WTC11 (cell line): Measurements from ENCODE around the gene MARVELD1. TPM values are rescaled to one million over a fixed set of nuclear protein-coding genes. Genes with fewer than 3 reads are reported as not detected.

Experiments
- ATAC-seq: fragments of 200-7000 bp; cut with Tn5 transposase; 2 replicates; pipeline ENCODE4 v1.10.0; 2021; ENCODE audit warnings: mild to moderate bottlenecking, moderate library complexity
- CTCF ChIA-PET: fragments of 300-600 bp; sonication (Branson Sonifier 250); formaldehyde crosslinking; loops from one replicate; lab custom pipeline; 2021; ENCODE audit warnings: antibody characterized with exemption; lab: Charles Lee
- POLR2A ChIA-PET: fragments of 350-600 bp; sonication (Branson Sonifier 250); formaldehyde crosslinking; loops from one replicate; lab custom pipeline; 2021; ENCODE audit warnings: antibody characterized with exemption; lab: Charles Lee
- DNase-seq: peaks from one replicate; pipeline ENCODE4 v3.0.0; 2021; ENCODE audit warnings: low spot score
- H3K27ac Mint-ChIP-seq: 2 replicates; pipeline ENCODE4 v1.8.0; 2021; ENCODE audit warnings: mixed read lengths
- H3K27me3 Mint-ChIP-seq: 2 replicates; pipeline ENCODE4 v1.8.0; 2021; ENCODE audit warnings: low read depth, mild to moderate bottlenecking, moderate library complexity, mixed read lengths
- H3K36me3 Mint-ChIP-seq: 2 replicates; pipeline ENCODE4 v1.8.0; 2021; ENCODE audit warnings: mixed read lengths
- H3K4me1 Mint-ChIP-seq: 2 replicates; pipeline ENCODE4 v1.8.0; 2022; ENCODE audit warnings: mixed read lengths
- H3K4me3 Mint-ChIP-seq: 2 replicates; pipeline ENCODE4 v1.8.0; 2021; ENCODE audit warnings: mild to moderate bottlenecking, moderate library complexity, mixed read lengths
- H3K9me3 Mint-ChIP-seq: 2 replicates; pipeline ENCODE4 v1.8.0; 2021; ENCODE audit warnings: mixed read lengths
- EMX1 ChIP-seq: fragments of 250-450 bp; sonication (Bioruptor Pico); IDR thresholded peaks from 2 replicates; pipeline ENCODE4 v1.8.0; 2021; ENCODE audit warnings: mild to moderate bottlenecking
- ESRRA ChIP-seq: sonication (generic); formaldehyde crosslinking; IDR thresholded peaks from 2 replicates; pipeline ENCODE4 v1.8.1; 2022; ENCODE audit warnings: mild to moderate bottlenecking, missing genetic modification reagents, borderline replicate concordance
- IRF2 ChIP-seq: sonication (generic); formaldehyde crosslinking; IDR thresholded peaks from 2 replicates; pipeline ENCODE4 v1.8.0; 2022; ENCODE audit warnings: low read depth, missing genetic modification reagents, borderline replicate concordance
- MYBL2 ChIP-seq: sonication (generic); formaldehyde crosslinking; IDR thresholded peaks from 2 replicates; pipeline ENCODE4 v1.8.1; 2023; ENCODE audit warnings: mild to moderate bottlenecking, moderate library complexity, missing genetic modification reagents
- OVOL2 ChIP-seq: fragments of 250-450 bp; sonication (Bioruptor Pico); IDR thresholded peaks from 2 replicates; pipeline ENCODE4 v1.9.0; 2021; ENCODE audit warnings: mild to moderate bottlenecking, borderline replicate concordance
- SMAD4 ChIP-seq: sonication (generic); formaldehyde crosslinking; IDR thresholded peaks from 2 replicates; pipeline ENCODE4 v1.8.0; 2022; ENCODE audit warnings: mild to moderate bottlenecking, missing genetic modification reagents
- TEAD4 ChIP-seq: sonication (generic); formaldehyde crosslinking; IDR thresholded peaks from 2 replicates; pipeline ENCODE4 v1.8.0; 2022; ENCODE audit warnings: mild to moderate bottlenecking, missing genetic modification reagents
- TP53 ChIP-seq: sonication (generic); formaldehyde crosslinking; IDR thresholded peaks from 2 replicates; pipeline ENCODE4 v1.8.1; 2023; ENCODE audit warnings: mild to moderate bottlenecking, missing genetic modification reagents
- ZNF263 ChIP-seq: sonication (generic); formaldehyde crosslinking; IDR thresholded peaks from 2 replicates; pipeline ENCODE4 v1.8.1; 2022; ENCODE audit warnings: low read depth, mild to moderate bottlenecking, moderate library complexity, missing genetic modification reagents
- ZNF396 ChIP-seq: fragments of 250-450 bp; sonication (Bioruptor Pico); IDR thresholded peaks from 2 replicates; pipeline ENCODE4 v1.8.0; 2021; ENCODE audit warnings: mild to moderate bottlenecking, moderate library complexity, borderline replicate concordance
- total RNA-seq: library from RNA; stranded (reverse); gene quantifications from 3 replicates; pipeline ENCODE4 v1.2.3, GENCODE V29; 2021
- TF ChIP-seq, protein P1 (sequence below): sonication (generic); formaldehyde crosslinking; conservative IDR thresholded peaks from 2 replicates; pipeline ENCODE4 v1.8.1; 2023; ENCODE audit warnings: mild to moderate bottlenecking, low read depth, missing genetic modification reagents, moderate library complexity
- TF ChIP-seq, protein P2 (sequence below): fragments of 250-450 bp; sonication (Bioruptor Pico); conservative IDR thresholded peaks from 2 replicates; pipeline ENCODE4 v1.9.0; 2021; ENCODE audit warnings: mild to moderate bottlenecking
- TF ChIP-seq, protein P3 (sequence below): sonication (generic); formaldehyde crosslinking; IDR thresholded peaks from 2 replicates; pipeline ENCODE4 v1.8.1; 2023; ENCODE audit warnings: mild to moderate bottlenecking, missing genetic modification reagents, moderate library complexity
- TF ChIP-seq, protein P4 (sequence below): fragments of 250-450 bp; sonication (Bioruptor Pico); IDR thresholded peaks from 2 replicates; pipeline ENCODE4 v1.8.0; 2021; ENCODE audit warnings: mild to moderate bottlenecking

Gene MARVELD1
- total RNA-seq, 1 experiment from 2014 or later: 37.7 TPM

DNA sequence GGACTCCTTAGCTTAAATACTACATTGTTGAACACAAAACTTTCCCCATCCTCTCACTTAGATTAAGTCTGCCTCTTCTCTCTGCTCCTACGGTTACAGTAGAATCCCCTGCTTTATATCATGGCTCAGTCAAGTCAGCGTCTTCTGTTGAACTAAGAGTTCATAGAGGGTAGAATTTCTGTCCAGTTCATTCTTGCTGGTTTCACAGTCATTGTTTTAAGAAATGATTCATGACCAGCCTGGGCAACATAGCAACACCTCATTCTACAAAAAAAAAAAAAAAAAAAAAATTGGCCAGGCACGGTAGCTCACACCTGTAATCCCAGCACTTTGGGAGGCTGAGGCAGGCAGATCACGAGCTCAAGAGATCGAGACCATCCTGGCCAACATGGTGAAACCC lies 19.7 kb downstream of the MARVELD1 start (continued):
- TF ChIP-seq MYBL2 (CRISPR knock-in tag) (no peak), ZNF263 (CRISPR knock-in tag) (no peak)
- TF ChIP-seq, protein P1, sequence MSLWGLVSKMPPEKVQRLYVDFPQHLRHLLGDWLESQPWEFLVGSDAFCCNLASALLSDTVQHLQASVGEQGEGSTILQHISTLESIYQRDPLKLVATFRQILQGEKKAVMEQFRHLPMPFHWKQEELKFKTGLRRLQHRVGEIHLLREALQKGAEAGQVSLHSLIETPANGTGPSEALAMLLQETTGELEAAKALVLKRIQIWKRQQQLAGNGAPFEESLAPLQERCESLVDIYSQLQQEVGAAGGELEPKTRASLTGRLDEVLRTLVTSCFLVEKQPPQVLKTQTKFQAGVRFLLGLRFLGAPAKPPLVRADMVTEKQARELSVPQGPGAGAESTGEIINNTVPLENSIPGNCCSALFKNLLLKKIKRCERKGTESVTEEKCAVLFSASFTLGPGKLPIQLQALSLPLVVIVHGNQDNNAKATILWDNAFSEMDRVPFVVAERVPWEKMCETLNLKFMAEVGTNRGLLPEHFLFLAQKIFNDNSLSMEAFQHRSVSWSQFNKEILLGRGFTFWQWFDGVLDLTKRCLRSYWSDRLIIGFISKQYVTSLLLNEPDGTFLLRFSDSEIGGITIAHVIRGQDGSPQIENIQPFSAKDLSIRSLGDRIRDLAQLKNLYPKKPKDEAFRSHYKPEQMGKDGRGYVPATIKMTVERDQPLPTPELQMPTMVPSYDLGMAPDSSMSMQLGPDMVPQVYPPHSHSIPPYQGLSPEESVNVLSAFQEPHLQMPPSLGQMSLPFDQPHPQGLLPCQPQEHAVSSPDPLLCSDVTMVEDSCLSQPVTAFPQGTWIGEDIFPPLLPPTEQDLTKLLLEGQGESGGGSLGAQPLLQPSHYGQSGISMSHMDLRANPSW: no peak

GRCh38 chr10:97734021-97734420 lies 20.5 kb downstream of the MARVELD1 start:
- ATAC-seq: no peak
- no peak for DNase-seq
- peaks cover 38% of the 10 kb centered on the region for H3K27me3 Mint-ChIP-seq
- no peak overlapping the region for H3K27ac Mint-ChIP-seq
- no peak for TF ChIP-seq ZNF396 (CRISPR knock-in tag)
- no peak for TF ChIP-seq IRF2
- TF ChIP-seq, protein P2, sequence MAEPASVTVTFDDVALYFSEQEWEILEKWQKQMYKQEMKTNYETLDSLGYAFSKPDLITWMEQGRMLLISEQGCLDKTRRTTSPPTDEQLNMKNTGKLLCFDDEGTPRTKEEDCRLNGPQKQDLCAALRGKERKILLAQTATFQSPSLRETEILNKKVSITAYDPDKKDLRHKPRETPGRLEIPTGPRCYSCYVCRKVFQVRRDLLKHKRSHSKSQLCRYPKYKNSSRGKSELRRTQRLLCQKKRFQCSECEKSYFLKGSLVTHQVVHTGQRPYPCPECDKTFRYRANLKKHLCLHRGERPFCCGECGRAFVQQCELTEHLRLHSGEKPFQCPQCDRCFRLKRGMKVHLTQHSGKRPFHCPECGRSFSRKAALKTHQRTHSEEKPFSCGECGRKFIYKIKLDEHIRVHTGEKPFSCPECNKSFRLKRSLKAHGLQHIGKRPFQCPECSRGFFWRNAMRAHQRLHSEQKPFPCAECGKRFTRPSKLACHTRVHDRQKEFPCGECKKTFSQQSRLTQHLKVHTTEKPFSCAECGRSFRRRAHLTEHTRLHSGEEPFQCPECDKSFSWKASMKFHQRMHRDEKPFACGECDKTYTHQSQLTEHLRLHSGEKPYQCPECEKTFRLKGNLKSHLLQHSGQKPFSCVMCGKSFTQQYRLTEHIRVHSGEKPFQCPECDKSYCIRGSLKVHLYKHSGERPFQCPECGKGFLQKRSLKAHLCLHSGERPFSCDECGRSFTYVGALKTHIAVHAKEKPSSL: no peak
- no peak for TF ChIP-seq TEAD4 (CRISPR knock-in tag)
- TF ChIP-seq, protein P3, sequence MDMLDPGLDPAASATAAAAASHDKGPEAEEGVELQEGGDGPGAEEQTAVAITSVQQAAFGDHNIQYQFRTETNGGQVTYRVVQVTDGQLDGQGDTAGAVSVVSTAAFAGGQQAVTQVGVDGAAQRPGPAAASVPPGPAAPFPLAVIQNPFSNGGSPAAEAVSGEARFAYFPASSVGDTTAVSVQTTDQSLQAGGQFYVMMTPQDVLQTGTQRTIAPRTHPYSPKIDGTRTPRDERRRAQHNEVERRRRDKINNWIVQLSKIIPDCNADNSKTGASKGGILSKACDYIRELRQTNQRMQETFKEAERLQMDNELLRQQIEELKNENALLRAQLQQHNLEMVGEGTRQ (CRISPR knock-in tag): no peak
- no peak for TF ChIP-seq ESRRA (CRISPR knock-in tag)
- TF ChIP-seq SMAD4: no peak
- TF ChIP-seq OVOL2: no peak
- no peak for TF ChIP-seq TP53 (CRISPR knock-in tag)
- TF ChIP-seq, protein P4, sequence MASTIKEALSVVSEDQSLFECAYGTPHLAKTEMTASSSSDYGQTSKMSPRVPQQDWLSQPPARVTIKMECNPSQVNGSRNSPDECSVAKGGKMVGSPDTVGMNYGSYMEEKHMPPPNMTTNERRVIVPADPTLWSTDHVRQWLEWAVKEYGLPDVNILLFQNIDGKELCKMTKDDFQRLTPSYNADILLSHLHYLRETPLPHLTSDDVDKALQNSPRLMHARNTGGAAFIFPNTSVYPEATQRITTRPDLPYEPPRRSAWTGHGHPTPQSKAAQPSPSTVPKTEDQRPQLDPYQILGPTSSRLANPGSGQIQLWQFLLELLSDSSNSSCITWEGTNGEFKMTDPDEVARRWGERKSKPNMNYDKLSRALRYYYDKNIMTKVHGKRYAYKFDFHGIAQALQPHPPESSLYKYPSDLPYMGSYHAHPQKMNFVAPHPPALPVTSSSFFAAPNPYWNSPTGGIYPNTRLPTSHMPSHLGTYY (CRISPR knock-in tag): no peak
- TF ChIP-seq EMX1 (CRISPR knock-in tag): no peak
- TF ChIP-seq, protein P1: no peak
- H3K36me3 Mint-ChIP-seq: peaks cover 13% of the 10 kb centered on the region
- ChIA-PET CTCF (interaction anchor here (0.7 to 7.8 kb wide), 7 partner anchors 14 to 162 kb away, joined by 3 to 56 read pairs (median 3); partner anchors contain the start of genes ANKRD2 and MARVELD1), POLR2A (no interaction called here)
- H3K4me1 Mint-ChIP-seq: peaks cover 10% of the 10 kb centered on the region
- H3K4me3 Mint-ChIP-seq: no peak overlapping the region
- peaks cover 14% of the 10 kb centered on the region for H3K9me3 Mint-ChIP-seq
